Measurements from ENCODE around the gene RPRD2. TPM values are rescaled to one million over a fixed set of nuclear protein-coding genes. Genes with fewer than 3 reads are reported as not detected.

Gene RPRD2
- total and polyA plus RNA-seq, 2 experiments from 2014 or later = 24.1 to 34.8 TPM

- peaks cover 20% of the 10 kb centered on the region for H3K36me3 ChIP-seq
- peak; percentile 95 to 99 for DNase-seq (ENCODE audit: low read depth in 1 of 2, low spot score in 1 of 2)
- H3K4me3 ChIP-seq = peak within 1 kb of the TSS; percentile 92
- no peak for TF ChIP-seq CTCF (IDR thresholded peaks at IDR 0.05; ENCODE audit: low read depth, low read length)
- H3K27me3 ChIP-seq = no peaks in the 10 kb centered on the region
- H3K27ac ChIP-seq = peak within 1 kb of the TSS; percentile 84
- no peaks in the 10 kb centered on the region for H3K9me3 ChIP-seq (ENCODE audit: low read depth)
- H3K4me1 ChIP-seq (ENCODE audit: low read depth) = peaks cover 8% of the 10 kb centered on the region
These were observed 123.2 kb downstream of the RPRD2 start, which contains the start of gene TARS2 for GRCh38 chr1:150486966-150487762. Gene TARS2 (plus strand): TSS chr1:150487419. CDS start chr1:150487451, 32 bp downstream.

DNA sequence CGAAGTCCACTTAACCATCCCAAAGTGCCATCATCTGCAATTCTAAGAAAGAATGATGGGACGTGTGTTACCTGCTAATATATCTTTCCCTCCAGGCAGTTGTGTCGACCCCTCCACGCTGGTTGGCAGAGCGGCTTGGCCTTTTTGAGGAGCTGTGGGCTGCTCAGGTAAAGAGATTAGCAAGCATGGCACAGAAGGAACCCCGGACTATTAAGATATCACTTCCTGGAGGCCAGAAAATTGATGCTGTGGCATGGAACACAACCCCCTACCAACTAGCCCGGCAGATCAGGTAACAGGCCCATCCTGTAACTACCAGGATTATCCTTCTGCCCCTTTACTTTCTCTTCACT, 123.8 kb downstream of the RPRD2 start:
- Histone ChIP-seq H3K9me3 (ENCODE audit: low read depth) (no peaks in the 10 kb centered on the region), H3K36me3 (peaks cover 23% of the 10 kb centered on the region), H3K27me3 (no peaks in the 10 kb centered on the region), H3K27ac (no peak overlapping the region), H3K4me3 (peak overlapping the region; percentile 92), H3K4me1 (ENCODE audit: low read depth) (peaks cover 8% of the 10 kb centered on the region)
- DNase-seq (ENCODE audit: low read depth in 1 of 2, low spot score in 1 of 2) = no peak
- TF ChIP-seq CTCF (IDR thresholded peaks at IDR 0.05; ENCODE audit: low read depth, low read length) = no peak

DNA sequence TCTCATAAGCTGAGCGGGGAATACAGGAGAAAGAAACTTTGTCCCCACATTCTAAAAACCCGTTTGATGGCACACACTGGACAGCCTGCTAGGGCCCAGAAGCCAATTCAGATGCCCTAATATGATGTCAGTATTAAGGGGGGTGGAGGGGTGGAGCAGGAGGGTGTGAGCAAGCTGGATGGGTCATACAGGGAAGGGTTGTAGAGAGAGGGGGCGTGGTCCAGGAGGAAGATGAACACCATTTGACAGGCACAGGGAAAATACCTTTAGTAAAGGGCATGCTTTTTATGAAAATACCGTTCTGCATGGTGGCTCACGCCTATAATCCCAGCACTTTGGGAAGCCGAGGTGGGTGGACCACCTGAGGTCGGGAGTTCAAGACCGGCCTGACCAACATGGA, 129.2 kb downstream of the RPRD2 start:
- Histone ChIP-seq H3K4me1 (ENCODE audit: low read depth) (peaks cover 1% of the 10 kb centered on the region), H3K9me3 (ENCODE audit: low read depth) (no peaks in the 10 kb centered on the region), H3K36me3 (peaks cover 28% of the 10 kb centered on the region), H3K27ac (no peak overlapping the region), H3K27me3 (no peaks in the 10 kb centered on the region), H3K4me3 (no peak overlapping the region)
- no peak for TF ChIP-seq CTCF (IDR thresholded peaks at IDR 0.05; ENCODE audit: low read depth, low read length)
- DNase-seq (ENCODE audit: low read depth in 1 of 2, low spot score in 1 of 2) = no peak

DNA sequence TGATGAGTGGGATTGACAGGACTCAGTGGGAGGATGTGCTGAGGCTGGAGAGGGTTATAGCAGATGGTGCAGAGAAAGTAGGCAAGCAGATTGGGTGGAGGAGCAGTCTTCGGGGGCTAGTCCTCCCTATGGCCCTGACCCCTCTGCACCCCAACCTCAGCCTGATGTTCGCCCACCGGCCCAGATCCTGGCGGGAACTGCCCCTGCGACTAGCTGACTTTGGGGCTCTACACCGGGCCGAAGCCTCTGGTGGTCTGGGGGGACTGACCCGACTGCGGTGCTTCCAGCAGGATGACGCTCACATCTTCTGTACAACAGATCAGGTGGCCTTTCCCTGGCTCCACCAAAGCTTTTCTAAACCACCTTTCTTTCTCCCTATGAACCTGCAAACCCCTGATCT, 134.4 kb downstream of the RPRD2 start:
- H3K36me3 ChIP-seq = peaks cover 28% of the 10 kb centered on the region
- no peak for DNase-seq (ENCODE audit: low read depth in 1 of 2, low spot score in 1 of 2)

GRCh38 chr1:150505431-150505830, 141.5 kb downstream of the RPRD2 start:
- Histone ChIP-seq H3K27ac (peak overlapping the region; percentile 76), H3K4me1 (ENCODE audit: low read depth) (peaks cover 9% of the 10 kb centered on the region), H3K4me3 (no peak overlapping the region), H3K27me3 (no peaks in the 10 kb centered on the region), H3K36me3 (peaks cover 26% of the 10 kb centered on the region), H3K9me3 (ENCODE audit: low read depth) (no peaks in the 10 kb centered on the region)
- no peak for DNase-seq (ENCODE audit: low read depth in 1 of 2, low spot score in 1 of 2)
- no peak for TF ChIP-seq CTCF (IDR thresholded peaks at IDR 0.05; ENCODE audit: low read depth, low read length)

More for the DNA sequence above, 134.4 kb downstream of the RPRD2 start:
- H3K27ac ChIP-seq = no peak overlapping the region
- H3K9me3 ChIP-seq (ENCODE audit: low read depth) = no peaks in the 10 kb centered on the region
- no peak overlapping the region for H3K4me3 ChIP-seq
- no peaks in the 10 kb centered on the region for H3K4me1 ChIP-seq (ENCODE audit: low read depth)
- no peaks in the 10 kb centered on the region for H3K27me3 ChIP-seq
- TF ChIP-seq CTCF (IDR thresholded peaks at IDR 0.05; ENCODE audit: low read depth, low read length) = no peak
